Measurements from ENCODE around the gene AUTS2.

Gene AUTS2

DNA sequence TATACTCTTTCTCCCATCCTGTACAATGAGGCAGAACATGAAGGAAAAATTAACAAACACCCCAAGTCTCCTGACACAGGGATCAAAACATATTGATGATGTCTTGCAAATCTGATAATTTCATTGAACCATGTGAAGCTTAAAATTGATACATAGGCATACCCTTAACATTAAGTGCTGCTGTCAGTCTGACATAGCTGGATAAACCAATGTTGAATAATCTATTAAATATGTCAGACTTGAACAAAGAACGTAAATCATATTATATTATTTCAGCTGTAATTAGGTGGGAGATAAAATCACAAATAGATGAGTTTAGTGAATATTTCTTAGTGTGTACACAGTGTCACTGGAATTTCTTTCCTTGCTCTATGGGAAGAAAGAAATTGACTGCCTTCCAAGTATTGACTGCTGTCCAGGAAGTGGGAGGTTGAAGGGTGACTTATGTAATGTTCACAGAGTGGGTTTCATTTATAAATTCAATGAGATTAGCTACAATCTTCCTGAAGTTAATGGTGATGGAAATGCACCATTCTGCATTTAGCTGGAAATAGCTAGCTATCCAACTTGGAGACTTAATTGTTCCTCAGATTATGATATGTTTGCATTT lies 170.8 kb downstream of the AUTS2 start:
- TF ChIP-seq, protein P1, sequence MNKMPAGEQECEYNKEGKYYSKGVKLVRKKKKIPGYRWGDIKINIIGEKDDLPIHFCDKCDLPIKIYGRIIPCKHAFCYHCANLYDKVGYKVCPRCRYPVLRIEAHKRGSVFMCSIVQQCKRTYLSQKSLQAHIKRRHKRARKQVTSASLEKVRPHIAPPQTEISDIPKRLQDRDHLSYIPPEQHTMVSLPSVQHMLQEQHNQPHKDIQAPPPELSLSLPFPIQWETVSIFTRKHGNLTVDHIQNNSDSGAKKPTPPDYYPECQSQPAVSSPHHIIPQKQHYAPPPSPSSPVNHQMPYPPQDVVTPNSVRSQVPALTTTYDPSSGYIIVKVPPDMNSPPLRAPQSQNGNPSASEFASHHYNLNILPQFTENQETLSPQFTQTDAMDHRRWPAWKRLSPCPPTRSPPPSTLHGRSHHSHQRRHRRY (tag by site-specific recombination; IDR thresholded peaks at IDR 0.05): no peak
- TF ChIP-seq ZNF223 (tag by site-specific recombination; IDR thresholded peaks at IDR 0.05) (no peak), ZNF274 (IDR thresholded peaks at IDR 0.05; ENCODE audit: low read length) (no peak), ZNF274 (tag by site-specific recombination; IDR thresholded peaks at IDR 0.05; ENCODE audit: borderline replicate concordance) (no peak), ZFHX2 (tag by site-specific recombination; conservative IDR thresholded peaks at IDR 0.05) (peak; percentile 28; the same call in 1 of the 2 replicates), ZNF2 (tag by site-specific recombination; IDR thresholded peaks at IDR 0.05) (no peak), SETDB1 (IDR thresholded peaks at IDR 0.05; ENCODE audit: insufficient read length, low read length) (no peak)
- TF ChIP-seq, protein P2, sequence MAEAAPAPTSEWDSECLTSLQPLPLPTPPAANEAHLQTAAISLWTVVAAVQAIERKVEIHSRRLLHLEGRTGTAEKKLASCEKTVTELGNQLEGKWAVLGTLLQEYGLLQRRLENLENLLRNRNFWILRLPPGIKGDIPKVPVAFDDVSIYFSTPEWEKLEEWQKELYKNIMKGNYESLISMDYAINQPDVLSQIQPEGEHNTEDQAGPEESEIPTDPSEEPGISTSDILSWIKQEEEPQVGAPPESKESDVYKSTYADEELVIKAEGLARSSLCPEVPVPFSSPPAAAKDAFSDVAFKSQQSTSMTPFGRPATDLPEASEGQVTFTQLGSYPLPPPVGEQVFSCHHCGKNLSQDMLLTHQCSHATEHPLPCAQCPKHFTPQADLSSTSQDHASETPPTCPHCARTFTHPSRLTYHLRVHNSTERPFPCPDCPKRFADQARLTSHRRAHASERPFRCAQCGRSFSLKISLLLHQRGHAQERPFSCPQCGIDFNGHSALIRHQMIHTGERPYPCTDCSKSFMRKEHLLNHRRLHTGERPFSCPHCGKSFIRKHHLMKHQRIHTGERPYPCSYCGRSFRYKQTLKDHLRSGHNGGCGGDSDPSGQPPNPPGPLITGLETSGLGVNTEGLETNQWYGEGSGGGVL (tag by site-specific recombination; IDR thresholded peaks at IDR 0.05): no peak
- TF ChIP-seq, protein P3, sequence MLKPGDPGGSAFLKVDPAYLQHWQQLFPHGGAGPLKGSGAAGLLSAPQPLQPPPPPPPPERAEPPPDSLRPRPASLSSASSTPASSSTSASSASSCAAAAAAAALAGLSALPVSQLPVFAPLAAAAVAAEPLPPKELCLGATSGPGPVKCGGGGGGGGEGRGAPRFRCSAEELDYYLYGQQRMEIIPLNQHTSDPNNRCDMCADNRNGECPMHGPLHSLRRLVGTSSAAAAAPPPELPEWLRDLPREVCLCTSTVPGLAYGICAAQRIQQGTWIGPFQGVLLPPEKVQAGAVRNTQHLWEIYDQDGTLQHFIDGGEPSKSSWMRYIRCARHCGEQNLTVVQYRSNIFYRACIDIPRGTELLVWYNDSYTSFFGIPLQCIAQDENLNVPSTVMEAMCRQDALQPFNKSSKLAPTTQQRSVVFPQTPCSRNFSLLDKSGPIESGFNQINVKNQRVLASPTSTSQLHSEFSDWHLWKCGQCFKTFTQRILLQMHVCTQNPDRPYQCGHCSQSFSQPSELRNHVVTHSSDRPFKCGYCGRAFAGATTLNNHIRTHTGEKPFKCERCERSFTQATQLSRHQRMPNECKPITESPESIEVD (tag by site-specific recombination; IDR thresholded peaks at IDR 0.05): peak; percentile 40; the same call in 1 of the 2 replicates
- CTCF ChIA-PET: no interaction called here
- POLR2A ChIA-PET: no interaction called here

DNA sequence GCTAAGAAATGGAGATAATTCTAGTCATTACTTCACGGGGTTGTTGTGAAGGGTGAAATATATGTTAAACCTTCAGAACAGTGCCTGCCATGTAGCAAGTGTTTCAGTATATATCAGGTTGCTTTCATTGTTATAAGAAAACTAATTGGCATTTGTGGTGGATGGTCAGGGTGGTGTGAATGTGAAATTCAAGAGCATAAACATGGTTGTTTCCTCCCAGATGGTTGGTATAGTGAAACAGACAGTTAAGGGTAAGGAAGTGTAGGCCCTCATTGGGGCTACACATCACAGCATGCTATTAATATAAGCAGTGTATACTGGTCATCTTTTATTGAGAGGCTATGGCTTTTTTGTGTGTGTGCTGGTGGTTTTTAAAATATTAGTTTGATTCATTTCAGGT lies 171.6 kb downstream of the AUTS2 start:
- ChIA-PET POLR2A (no interaction called here), CTCF (no interaction called here)
- Histone ChIP-seq H3K9me3 (ENCODE audit: control insufficient read depth, insufficient read depth, low read depth, low read length) (no peaks in the 10 kb centered on the region), H3K36me3 (ENCODE audit: control insufficient read depth in 2 of 2, insufficient read depth in 1 of 2, low read length in 2 of 2) (no peaks in the 10 kb centered on the region), H3K4me1 (ENCODE audit: control insufficient read depth, insufficient read depth, low read length) (peaks cover 41% of the 10 kb centered on the region), H3K27ac (ENCODE audit: extremely low read depth, low read depth, low read length) (no peak overlapping the region), H3K4me3 (ENCODE audit: low read depth, low read length) (no peak overlapping the region)
- TF ChIP-seq, protein P4, sequence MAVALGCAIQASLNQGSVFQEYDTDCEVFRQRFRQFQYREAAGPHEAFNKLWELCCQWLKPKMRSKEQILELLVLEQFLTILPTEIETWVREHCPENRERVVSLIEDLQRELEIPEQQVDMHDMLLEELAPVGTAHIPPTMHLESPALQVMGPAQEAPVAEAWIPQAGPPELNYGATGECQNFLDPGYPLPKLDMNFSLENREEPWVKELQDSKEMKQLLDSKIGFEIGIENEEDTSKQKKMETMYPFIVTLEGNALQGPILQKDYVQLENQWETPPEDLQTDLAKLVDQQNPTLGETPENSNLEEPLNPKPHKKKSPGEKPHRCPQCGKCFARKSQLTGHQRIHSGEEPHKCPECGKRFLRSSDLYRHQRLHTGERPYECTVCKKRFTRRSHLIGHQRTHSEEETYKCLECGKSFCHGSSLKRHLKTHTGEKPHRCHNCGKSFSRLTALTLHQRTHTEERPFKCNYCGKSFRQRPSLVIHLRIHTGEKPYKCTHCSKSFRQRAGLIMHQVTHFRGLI (tag by site-specific recombination; IDR thresholded peaks at IDR 0.05): no peak
- TF ChIP-seq ZNF544 (tag by site-specific recombination; IDR thresholded peaks at IDR 0.05): no peak
- no peak for TF ChIP-seq ZNF391 (tag by site-specific recombination; IDR thresholded peaks at IDR 0.05; ENCODE audit: borderline replicate concordance, low read depth)
- TF ChIP-seq ZFHX2 (tag by site-specific recombination; conservative IDR thresholded peaks at IDR 0.05): no peak
- no peak for TF ChIP-seq ZBTB20 (tag by site-specific recombination; IDR thresholded peaks at IDR 0.05)
- no peak for TF ChIP-seq SCRT1 (tag by site-specific recombination; IDR thresholded peaks at IDR 0.05; ENCODE audit: borderline replicate concordance)
- no peak for TF ChIP-seq EGR2 (tag by site-specific recombination; IDR thresholded peaks at IDR 0.05; ENCODE audit: low read depth)
- TF ChIP-seq, protein P5, sequence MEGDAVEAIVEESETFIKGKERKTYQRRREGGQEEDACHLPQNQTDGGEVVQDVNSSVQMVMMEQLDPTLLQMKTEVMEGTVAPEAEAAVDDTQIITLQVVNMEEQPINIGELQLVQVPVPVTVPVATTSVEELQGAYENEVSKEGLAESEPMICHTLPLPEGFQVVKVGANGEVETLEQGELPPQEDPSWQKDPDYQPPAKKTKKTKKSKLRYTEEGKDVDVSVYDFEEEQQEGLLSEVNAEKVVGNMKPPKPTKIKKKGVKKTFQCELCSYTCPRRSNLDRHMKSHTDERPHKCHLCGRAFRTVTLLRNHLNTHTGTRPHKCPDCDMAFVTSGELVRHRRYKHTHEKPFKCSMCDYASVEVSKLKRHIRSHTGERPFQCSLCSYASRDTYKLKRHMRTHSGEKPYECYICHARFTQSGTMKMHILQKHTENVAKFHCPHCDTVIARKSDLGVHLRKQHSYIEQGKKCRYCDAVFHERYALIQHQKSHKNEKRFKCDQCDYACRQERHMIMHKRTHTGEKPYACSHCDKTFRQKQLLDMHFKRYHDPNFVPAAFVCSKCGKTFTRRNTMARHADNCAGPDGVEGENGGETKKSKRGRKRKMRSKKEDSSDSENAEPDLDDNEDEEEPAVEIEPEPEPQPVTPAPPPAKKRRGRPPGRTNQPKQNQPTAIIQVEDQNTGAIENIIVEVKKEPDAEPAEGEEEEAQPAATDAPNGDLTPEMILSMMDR (tag by site-specific recombination; IDR thresholded peaks at IDR 0.05): no peak
- no peak for TF ChIP-seq ZNF664 (tag by site-specific recombination; IDR thresholded peaks at IDR 0.05)
- no peak for TF ChIP-seq ZBTB48 (tag by site-specific recombination; IDR thresholded peaks at IDR 0.05)
- TF ChIP-seq ZNF571 (tag by site-specific recombination; IDR thresholded peaks at IDR 0.05): no peak
- no peak for TF ChIP-seq ZIC2 (tag by site-specific recombination; IDR thresholded peaks at IDR 0.05)
- TF ChIP-seq ZNF510 (tag by site-specific recombination; IDR thresholded peaks at IDR 0.05; ENCODE audit: insufficient replicate concordance): no peak

More for the DNA sequence above, 170.8 kb downstream of the AUTS2 start:
- Histone ChIP-seq H3K4me1 (ENCODE audit: control insufficient read depth, insufficient read depth, low read length) (peaks cover 41% of the 10 kb centered on the region), H3K27ac (ENCODE audit: extremely low read depth, low read depth, low read length) (no peak overlapping the region), H3K36me3 (ENCODE audit: control insufficient read depth in 2 of 2, insufficient read depth in 1 of 2, low read length in 2 of 2) (no peaks in the 10 kb centered on the region), H3K4me3 (ENCODE audit: low read depth, low read length) (no peak overlapping the region), H3K9me3 (ENCODE audit: control insufficient read depth, insufficient read depth, low read depth, low read length) (no peaks in the 10 kb centered on the region)
